Esophagus muscularis mucosa (tissue), 4 donors: ENCODE results near the gene EDEM1. TPM values are rescaled to one million over a fixed set of nuclear protein-coding genes. Genes with fewer than 3 reads are reported as not detected.
"Not testable (repeated sequence)": the region's sequence is repeated elsewhere in the genome, so short reads cannot be mapped to it uniquely, and the experiment has no call there.

Experiments used
- DNase-seq: peaks from one replicate; pipeline ENCODE4 v3.0.0-alpha.2; 2017; ENCODE audit errors: extremely low spot score
- H3K27ac ChIP-seq, 4 donors: fragments of 200-600 bp; sonication (generic); replicated peaks in 1 of 4; 1 replicate in 3 of 4; 2 replicates in 1 of 4; pipeline ENCODE4 v1.5.1; 2016 to 2019; ENCODE audit warnings: mild to moderate bottlenecking in 1 of 4
- H3K27me3 ChIP-seq, 4 donors: fragments of 200-600 bp; sonication (generic); one replicate each; pipeline versions ENCODE4 v1.5.1 to v1.6.0; 2016 to 2019
- H3K36me3 ChIP-seq, 4 donors: fragments of 200-600 bp; sonication (generic); one replicate each; pipeline ENCODE4 v1.5.1; 2016 to 2019
- H3K4me1 ChIP-seq, 4 donors: fragments of 200-600 bp; sonication (generic); one replicate each; pipeline ENCODE4 v1.5.1; 2016 to 2019
- H3K4me3 ChIP-seq, 4 donors: fragments of 200-600 bp; sonication (generic); 1 replicate in 2 of 4; 2 replicates in 2 of 4; pipeline ENCODE4 v1.5.1; 2016 to 2019; ENCODE audit warnings: mild to moderate bottlenecking in 4 of 4, moderate library complexity in 1 of 4
- H3K9me3 ChIP-seq, 4 donors: fragments of 200-600 bp; sonication (generic); 1 replicate in 3 of 4; 2 replicates in 1 of 4; pipeline ENCODE4 v1.5.1; 2016 to 2019
- CTCF ChIP-seq, 3 experiments: fragments of 200-600 bp in 2 of 3; fragments of 450-650 bp in 1 of 3; sonication (generic) in 2 of 3; IDR thresholded peaks; one replicate each; pipeline ENCODE4 v1.5.1; 2017 to 2019; ENCODE audit warnings: antibody characterized with exemption in 3 of 3, mild to moderate bottlenecking in 2 of 3, moderate library complexity in 1 of 3
- EP300 ChIP-seq: sonication (generic); formaldehyde crosslinking; IDR thresholded peaks from one replicate; pipeline ENCODE4 v1.6.1; 2017; ENCODE audit warnings: antibody characterized with exemption
- POLR2A ChIP-seq: fragments of 450-650 bp; IDR thresholded peaks from one replicate; pipeline ENCODE4 v1.6.1; 2017; ENCODE audit warnings: antibody characterized with exemption, moderate library complexity, mild to moderate bottlenecking, low read depth
- POLR2AphosphoS5 ChIP-seq, 2 donors: sonication (generic); formaldehyde crosslinking; IDR thresholded peaks; one replicate each; pipeline ENCODE4 v1.6.1; 2017; ENCODE audit warnings: antibody characterized with exemption in 2 of 2
- WGBS: methylation state at CpG from one replicate; pipeline ENCODE4 v1.1.5; 2018; 5-methylcytosine and 5-hydroxymethylcytosine counted together
- intact Hi-C: fragments of 100-400 bp; cut with DNase I; formaldehyde crosslinking; loops from one replicate; pipeline ENCODE4 v1.15.1; 2023
- total RNA-seq, 4 donors: library from RNA; depleted of rRNA; stranded (reverse); fragments of >200 nt; gene quantifications; one replicate each; pipeline versions ENCODE4 v1.1.0 to v1.2.1, GENCODE V29; 2016

The EDEM1 gene
- total RNA-seq, 4 donors from 2014 or later: 16.6 to 23.3 (median 19.3) TPM

GRCh38 chr3:5181469-5182141 lies 5.9 kb upstream of the EDEM1 start:
- H3K27ac ChIP-seq: no peak overlapping the region
- H3K9me3 ChIP-seq: no peaks in the 10 kb centered on the region
- TF ChIP-seq POLR2AphosphoS5 (IDR thresholded peaks at IDR 0.05) (no peak), CTCF (IDR thresholded peaks at IDR 0.05) (no peak)
- intact Hi-C loops: no loop called here
- no peaks in the 10 kb centered on the region for H3K27me3 ChIP-seq
- no peak for DNase-seq
- peaks cover 4 to 13% (median 9%) of the 10 kb centered on the region in 4 donors for H3K4me1 ChIP-seq
- peaks cover 9 to 73% (median 38%) of the 10 kb centered on the region in 4 donors for H3K36me3 ChIP-seq
- WGBS: 75% methylated on average over 2 of the region's 2 CpGs
- H3K4me3 ChIP-seq: no peak overlapping the region

- H3K36me3 ChIP-seq: peaks cover 6 to 52% (median 29%) of the 10 kb centered on the region in 4 donors
- 92% methylated on average over 12 of the region's 12 CpGs for WGBS
- H3K27ac ChIP-seq, H3K27me3 ChIP-seq, H3K4me3 ChIP-seq, DNase-seq, intact Hi-C loops, H3K9me3 ChIP-seq: not testable (repeated sequence)
- peaks cover 8 to 22% (median 14%) of the 10 kb centered on the region in 4 donors for H3K4me1 ChIP-seq
Measured at GRCh38 chr3:5183714-5184113, 3.8 kb upstream of the EDEM1 start.

DNA sequence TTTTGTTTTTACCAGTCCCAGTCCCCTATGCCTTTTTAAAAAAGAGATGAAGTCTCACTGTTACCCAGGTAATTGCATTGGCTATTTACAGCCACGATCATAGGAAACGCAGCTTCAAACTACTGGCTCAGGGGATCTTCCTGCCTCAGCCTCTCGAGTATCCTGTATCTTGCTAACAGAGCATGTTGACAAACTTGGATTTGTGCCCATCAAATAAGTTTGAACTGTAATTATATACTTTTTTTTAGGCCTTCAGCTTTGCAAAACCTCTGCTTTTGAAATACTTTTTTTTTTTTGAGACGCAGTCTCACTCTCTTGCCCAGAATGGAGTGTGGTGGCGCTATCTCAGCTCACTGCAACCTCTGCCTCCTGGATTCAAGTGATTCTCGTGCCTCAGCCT lies 3.0 kb upstream of the EDEM1 start:
- WGBS: 77% methylated on average over 6 of the region's 6 CpGs
- intact Hi-C loops: no loop called here
- no peaks in the 10 kb centered on the region for H3K27me3 ChIP-seq
- TF ChIP-seq EP300 (no peak), CTCF (IDR thresholded peaks at IDR 0.05) (no peak), POLR2AphosphoS5 (IDR thresholded peaks at IDR 0.05) (no peak), POLR2A (no peak)
- no peak for DNase-seq
- peaks cover 15 to 30% (median 22%) of the 10 kb centered on the region in 4 donors for H3K4me1 ChIP-seq
- H3K9me3 ChIP-seq: no peaks in the 10 kb centered on the region
- no peak overlapping the region for H3K4me3 ChIP-seq
- H3K27ac ChIP-seq: no peak overlapping the region
- peaks cover 6 to 44% (median 23%) of the 10 kb centered on the region in 4 donors for H3K36me3 ChIP-seq

DNA sequence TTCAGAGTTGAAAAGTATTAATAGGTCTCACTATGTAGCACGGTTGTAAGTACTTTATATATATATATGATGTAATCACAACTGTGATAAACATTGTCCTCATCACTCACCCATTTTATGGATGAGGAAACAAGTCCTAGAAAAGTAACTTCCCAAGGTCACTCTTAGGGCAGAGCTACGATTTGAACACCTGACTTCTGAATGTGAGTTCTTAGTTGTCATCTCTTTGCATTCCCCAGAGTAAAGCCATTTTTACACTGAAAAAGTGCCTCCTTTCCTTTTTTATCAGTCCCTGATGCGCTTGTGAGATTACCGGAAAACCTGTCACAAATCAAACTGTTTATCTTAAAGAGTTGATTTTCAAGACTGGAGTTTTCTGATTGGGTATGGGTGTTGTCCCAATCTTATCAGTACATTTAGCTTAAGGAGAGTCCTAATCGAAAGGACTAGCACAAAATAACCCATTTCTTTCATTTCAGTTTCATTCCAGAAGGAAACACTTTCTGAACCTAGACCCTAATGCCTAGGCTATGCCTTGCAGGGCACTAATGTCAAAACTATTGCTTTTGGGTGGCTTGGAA lies 2.3 kb upstream of the EDEM1 start:
- Histone ChIP-seq H3K4me3 (no peak overlapping the region), H3K9me3 (no peaks in the 10 kb centered on the region), H3K27ac (peak overlapping the region in 2 of 4 donors; percentile 85 to 98), H3K36me3 (peaks cover 2 to 37% (median 17%) of the 10 kb centered on the region in 4 donors), H3K4me1 (peaks cover 19 to 37% (median 29%) of the 10 kb centered on the region in 4 donors), H3K27me3 (no peaks in the 10 kb centered on the region)
- intact Hi-C loops: loop anchor here (5.0 kb wide), 1 partner anchor 63 kb away; the partner anchor contains the start of gene ARL8B
- WGBS: 83% methylated on average over 5 of the region's 5 CpGs
- TF ChIP-seq POLR2A: no peak
- no peak for TF ChIP-seq CTCF (IDR thresholded peaks at IDR 0.05)
- no peak for DNase-seq

DNA sequence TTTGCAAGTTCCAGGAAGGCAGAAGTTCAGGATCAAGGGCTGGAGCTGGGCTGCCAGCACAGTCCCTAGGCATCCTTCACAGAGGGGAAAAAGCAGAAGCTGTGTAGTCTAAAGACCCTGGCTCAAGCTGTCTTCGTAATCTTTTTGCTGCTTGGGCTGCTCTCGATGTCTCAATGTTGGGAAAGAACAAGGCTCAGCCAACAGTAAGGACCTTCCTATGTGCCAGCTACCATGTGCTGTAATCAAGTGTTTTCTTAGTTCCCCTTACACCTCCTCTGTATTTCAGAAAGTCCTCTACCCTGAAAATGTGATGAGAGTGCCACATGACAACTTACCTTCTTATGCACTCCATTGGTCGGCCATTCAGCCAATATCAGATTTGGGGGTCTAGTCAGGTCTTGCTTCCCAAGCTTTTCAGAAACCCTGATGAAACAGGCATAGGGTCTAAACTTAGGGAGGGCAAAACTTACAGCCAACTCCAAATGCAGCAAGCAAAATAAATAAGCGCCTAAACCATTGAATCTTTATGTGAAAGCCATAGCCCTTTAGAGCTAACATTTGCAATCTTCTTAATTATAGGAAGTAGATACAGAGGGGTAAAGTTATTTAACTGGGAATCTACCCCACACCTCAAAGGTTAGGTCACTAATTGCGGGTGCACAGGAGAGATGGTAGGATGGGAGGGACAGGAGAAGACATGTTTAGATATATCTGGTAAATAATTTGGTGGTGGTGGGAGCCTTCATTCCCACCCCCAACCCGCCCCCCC lies 1.2 kb upstream of the EDEM1 start:
- WGBS: 62% methylated on average over 6 of the region's 6 CpGs
- intact Hi-C loops: loop anchor here (5.0 kb wide), 1 partner anchor 64 kb away; the partner anchor contains the start of gene ARL8B
- Histone ChIP-seq H3K4me3 (peak overlapping the region; percentile 79 to 99 (median 84)), H3K9me3 (no peaks in the 10 kb centered on the region), H3K36me3 (peaks cover 0 to 26% (median 11%) of the 10 kb centered on the region in 4 donors), H3K4me1 (peaks cover 24 to 46% (median 36%) of the 10 kb centered on the region in 4 donors), H3K27ac (peak overlapping the region; percentile 85 to 98 (median 95)), H3K27me3 (no peaks in the 10 kb centered on the region)
- TF ChIP-seq POLR2A (no peak), CTCF (IDR thresholded peaks at IDR 0.05) (no peak), POLR2AphosphoS5 (IDR thresholded peaks at IDR 0.05) (peak in 1 of 2 donors; percentile 21)
- DNase-seq: no peak
